D721Med (cell line): ENCODE results near the gene CR1.
"Not testable (repeated sequence)": the region's sequence is repeated elsewhere in the genome, so short reads cannot be mapped to it uniquely, and the experiment has no call there.

ENCODE experiments used
- DNase-seq: peaks from one replicate; pipeline ENCODE4 v3.0.0; 2011; ENCODE audit warnings: low spot score; ENCODE audit not compliant: insufficient read length
- FAIRE-seq: peaks from 2 replicates; lab custom pipeline; 2011; peaks lifted over from hg19 to GRCh38; lab: Jason Lieb, UNC
- CTCF ChIP-seq: IDR thresholded peaks from 2 replicates; pipeline ENCODE4 v1.5.1; 2012; ENCODE audit warnings: mild to moderate bottlenecking, control low read depth; ENCODE audit not compliant: insufficient read depth; ENCODE audit errors: missing control alignments

The CR1 gene

DNA sequence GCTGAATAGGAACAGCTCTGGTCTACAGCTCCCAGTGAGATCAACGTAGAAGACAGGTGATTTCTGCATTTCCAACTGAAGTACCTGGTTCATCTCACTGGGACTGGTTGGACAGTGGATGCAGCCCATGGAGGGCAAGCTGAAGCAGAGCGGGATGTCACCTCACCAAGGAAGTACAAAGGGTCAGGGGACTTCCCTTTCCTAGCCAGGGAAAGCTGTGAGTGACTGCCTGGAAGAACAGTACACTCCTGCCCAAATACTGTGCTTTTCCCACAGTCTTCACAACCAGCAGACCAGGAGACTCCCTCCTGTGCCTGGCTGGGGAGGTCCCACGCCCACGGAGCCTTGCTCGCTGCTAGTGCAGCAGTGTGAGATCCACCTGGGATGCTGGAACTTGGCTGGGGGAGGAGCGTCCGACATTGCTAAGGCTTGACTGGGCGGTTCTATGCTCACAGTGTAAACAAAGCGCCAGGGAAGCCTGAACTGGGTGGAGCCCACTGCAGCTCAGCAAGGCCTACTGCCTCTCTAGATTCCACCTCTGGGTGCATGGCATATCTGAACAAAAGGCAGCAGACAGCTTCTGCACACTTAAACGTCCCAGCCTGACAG lies 163.7 kb downstream of the CR1 start:
- FAIRE-seq = no peak
- TF ChIP-seq CTCF = no peak
- no peak for DNase-seq

GRCh38 chr1:207661420-207661819 lies 165.5 kb downstream of the CR1 start:
- not testable (repeated sequence) for FAIRE-seq, DNase-seq

DNA sequence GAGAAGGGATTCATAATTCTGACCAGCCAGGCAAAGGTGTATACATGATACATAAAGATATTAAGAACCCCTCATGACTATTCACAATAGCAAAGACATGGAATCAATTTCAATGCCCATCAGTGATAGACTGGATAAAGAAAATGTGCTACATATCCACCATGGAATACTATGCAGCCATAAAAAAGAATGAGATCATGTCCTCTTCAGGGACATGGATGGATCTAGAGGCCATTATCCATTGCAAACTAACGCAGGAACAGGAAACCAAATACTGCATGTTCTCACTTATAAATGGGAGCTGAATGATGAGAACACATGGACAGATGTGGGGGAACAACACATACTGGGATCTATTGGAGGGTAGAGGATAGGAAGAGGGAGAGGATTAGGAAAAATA lies 170.4 kb downstream of the CR1 start:
- FAIRE-seq = no peak
- DNase-seq = no peak
- no peak for TF ChIP-seq CTCF

DNA sequence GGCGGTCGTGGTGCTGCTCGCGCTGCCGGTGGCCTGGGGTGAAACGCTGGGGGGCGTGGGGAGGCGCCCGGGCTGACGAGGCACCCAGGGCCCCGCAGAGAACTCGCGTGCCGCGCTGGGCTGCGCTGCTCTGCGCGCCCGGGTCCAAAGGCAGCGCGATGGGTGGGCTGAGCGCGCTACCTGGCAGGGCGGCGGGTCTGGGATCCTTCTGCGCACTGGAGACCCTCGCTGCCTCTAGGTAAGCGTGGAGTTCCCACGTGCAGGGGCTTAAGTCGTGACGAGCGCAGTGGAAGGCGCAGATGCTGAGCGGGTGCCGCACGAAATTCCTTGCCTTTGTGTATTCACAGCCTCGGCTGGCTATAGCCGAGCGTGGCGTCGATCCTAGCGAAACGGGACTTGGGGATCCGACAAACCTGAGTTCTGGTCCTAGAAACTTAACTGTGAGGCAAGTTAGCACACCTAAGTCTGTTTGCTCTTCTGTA lies 173.6 kb downstream of the CR1 start:
- no peak for TF ChIP-seq CTCF
- FAIRE-seq (no peak), DNase-seq (no peak)

DNA sequence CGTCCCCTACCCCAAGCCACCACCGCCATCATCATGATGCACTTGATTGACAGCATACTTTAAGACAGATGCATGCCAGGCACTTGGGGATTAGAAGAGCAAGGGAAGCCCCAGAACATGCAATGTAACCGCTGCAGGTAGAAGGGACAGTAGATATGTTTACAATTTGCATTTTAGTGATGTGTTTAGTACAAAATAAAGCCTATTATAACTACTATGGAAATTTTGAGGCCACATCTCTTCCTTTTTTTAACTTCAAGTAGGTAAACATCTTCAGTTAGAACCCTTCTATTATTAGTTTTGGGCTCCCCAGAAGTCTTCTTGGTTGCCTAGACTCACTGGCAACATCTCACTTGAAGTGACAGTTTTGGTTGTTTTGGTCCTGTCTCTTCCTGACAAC lies 174.2 kb downstream of the CR1 start:
- FAIRE-seq (no peak), DNase-seq (no peak)
- no peak for TF ChIP-seq CTCF

DNA sequence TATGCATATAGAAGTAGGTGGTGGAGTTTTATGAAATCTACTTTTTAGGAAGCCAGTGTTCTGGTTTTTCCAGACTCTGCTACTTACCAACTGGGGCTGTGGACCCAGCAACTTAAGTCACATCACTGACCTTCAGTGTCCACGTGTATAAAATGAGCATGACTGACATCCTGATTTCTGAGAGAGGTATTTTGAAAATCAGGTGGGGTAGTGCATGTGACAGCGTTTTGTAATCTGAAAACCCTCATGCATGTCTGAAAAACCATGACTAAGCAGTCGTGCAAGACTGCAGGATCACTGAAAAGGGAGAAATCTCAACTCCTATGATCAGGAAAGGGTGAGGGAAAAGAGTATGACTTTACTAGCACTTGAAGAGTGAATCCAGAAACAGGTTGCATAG lies 175.0 kb downstream of the CR1 start:
- DNase-seq (no peak), FAIRE-seq (no peak)
- no peak for TF ChIP-seq CTCF

DNA sequence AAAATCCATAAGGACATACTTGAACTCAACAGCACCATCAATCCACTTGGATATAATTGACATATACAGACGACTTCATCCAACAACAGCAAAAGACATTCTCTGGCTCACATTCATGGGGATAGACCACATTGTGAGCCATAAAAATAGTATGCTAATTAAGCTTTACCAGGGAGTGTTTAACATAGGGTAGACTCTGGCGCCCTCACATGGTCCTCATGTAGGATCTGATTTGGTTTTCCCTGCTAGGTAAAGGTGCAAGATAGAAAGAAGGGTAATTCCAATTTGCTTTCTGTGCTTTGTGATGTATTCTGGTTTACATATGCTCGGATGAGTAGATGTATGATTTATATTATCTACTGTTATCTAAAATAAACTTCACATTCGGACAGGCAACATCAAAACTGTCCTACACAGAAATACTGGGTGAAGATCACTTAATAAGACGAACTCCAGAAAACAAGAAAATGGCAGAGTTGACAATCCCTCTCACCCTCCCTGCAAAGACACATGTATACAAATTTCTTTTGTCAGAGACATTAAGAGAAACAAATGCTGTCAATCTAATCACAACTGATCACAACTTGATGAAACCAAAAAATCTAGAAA lies 176.7 kb downstream of the CR1 start:
- FAIRE-seq (no peak), DNase-seq (no peak)
- peak; percentile 63 for TF ChIP-seq CTCF
